Ramos (cell line): ENCODE measurements around the gene TBC1D9B.

ENCODE experiments used
- in situ Hi-C: fragments of 300-500 bp; cut with MboI; formaldehyde crosslinking; loops from one replicate; pipeline ENCODE4 v1.14.3; 2022; ENCODE audit warnings: low sequenced_read_pairs; ENCODE audit not compliant: unreplicated experiment

Gene TBC1D9B

GRCh38 chr5:179907556-179908324, at the start of gene TBC1D9B:
Gene TBC1D9B (minus strand): TSS chr5:179907897. CDS start chr5:179907821, 76 bp downstream.
- in situ Hi-C loops = no loop called here

- in situ Hi-C loops = no loop called here
Measured at GRCh38 chr5:179955630-179956029, 47.9 kb upstream of the TBC1D9B start.

GRCh38 chr5:179955062-179955461, 47.4 kb upstream of the TBC1D9B start:
- in situ Hi-C loops = no loop called here

- in situ Hi-C loops = no loop called here
Measured at GRCh38 chr5:179954434-179954833, 46.7 kb upstream of the TBC1D9B start.

- in situ Hi-C loops = no loop called here
Measured at GRCh38 chr5:179953987-179954386, 46.3 kb upstream of the TBC1D9B start.

GRCh38 chr5:179936976-179937681, 29.4 kb upstream of the TBC1D9B start:
- in situ Hi-C loops = no loop called here

GRCh38 chr5:179930788-179931473, 23.2 kb upstream of the TBC1D9B start:
- in situ Hi-C loops = no loop called here

GRCh38 chr5:179927824-179928223, 20.1 kb upstream of the TBC1D9B start:
- in situ Hi-C loops = no loop called here

- in situ Hi-C loops = no loop called here
Measured at GRCh38 chr5:179926657-179927056, 19.0 kb upstream of the TBC1D9B start.

GRCh38 chr5:179923436-179923835, 15.7 kb upstream of the TBC1D9B start:
- in situ Hi-C loops = no loop called here

GRCh38 chr5:179920175-179920574, 12.5 kb upstream of the TBC1D9B start:
- in situ Hi-C loops = no loop called here

- in situ Hi-C loops = no loop called here
Measured at GRCh38 chr5:179919487-179920060, 11.9 kb upstream of the TBC1D9B start.

GRCh38 chr5:179918742-179919486, 11.2 kb upstream of the TBC1D9B start:
- in situ Hi-C loops = no loop called here

GRCh38 chr5:179916523-179916922, 8.8 kb upstream of the TBC1D9B start:
- in situ Hi-C loops = no loop called here

- in situ Hi-C loops = no loop called here
Measured at GRCh38 chr5:179915406-179915935, 7.8 kb upstream of the TBC1D9B start.

- in situ Hi-C loops = no loop called here
Measured at GRCh38 chr5:179914032-179914755, 6.5 kb upstream of the TBC1D9B start.

- in situ Hi-C loops = no loop called here
Measured at GRCh38 chr5:179913461-179913860, 5.8 kb upstream of the TBC1D9B start.

GRCh38 chr5:179912951-179913350, 5.3 kb upstream of the TBC1D9B start:
- in situ Hi-C loops = no loop called here

GRCh38 chr5:179912386-179912785, 4.7 kb upstream of the TBC1D9B start:
- in situ Hi-C loops = no loop called here
